Measurements from ENCODE around the gene XCR1.

GRCh38 chr3:46022909-46023785 is 4.1 kb downstream of the XCR1 start:
- TF ChIP-seq CTCF (IDR thresholded peaks at IDR 0.05) (no peak), EP300 (IDR thresholded peaks at IDR 0.05) (no peak)
